BE2C (cell line): Measurements from ENCODE around the gene PRR15.

Experiments
- DNase-seq: peaks from one replicate; pipeline ENCODE4 v3.0.0-alpha.2; 2020
- H3K27me3 ChIP-seq: fragments of 250-450 bp; sonication (Bioruptor Pico); 2 replicates; pipeline ENCODE4 v1.5.1; 2020; ENCODE audit warnings: mild to moderate bottlenecking
- H3K36me3 ChIP-seq: fragments of 250-450 bp; sonication (Bioruptor Pico); 2 replicates; pipeline ENCODE4 v1.5.1; 2020; ENCODE audit warnings: mild to moderate bottlenecking
- H3K4me1 ChIP-seq: fragments of 250-450 bp; sonication (Bioruptor Pico); 2 replicates; pipeline ENCODE4 v1.5.1; 2020
- H3K4me3 ChIP-seq: 2 replicates; pipeline ENCODE4 v1.5.1; 2011; ENCODE audit warnings: low read depth, low read length
- H3K9me3 ChIP-seq: fragments of 250-450 bp; sonication (Bioruptor Pico); 2 replicates; pipeline ENCODE4 v1.5.1; 2020
- CTCF ChIP-seq: IDR thresholded peaks from 2 replicates; pipeline ENCODE4 v1.5.1; 2012; ENCODE audit warnings: mild to moderate bottlenecking, low read depth, low read length

PRR15 gene

GRCh38 chr7:29574659-29575058 is 11.0 kb downstream of the PRR15 start:
- no peak for DNase-seq
- Histone ChIP-seq H3K9me3 (no peaks in the 10 kb centered on the region), H3K4me1 (no peaks in the 10 kb centered on the region), H3K36me3 (no peaks in the 10 kb centered on the region), H3K4me3 (no peak overlapping the region), H3K27me3 (peaks cover 14% of the 10 kb centered on the region)
- TF ChIP-seq CTCF = no peak

- no peak for DNase-seq
- H3K27me3 ChIP-seq = no peaks in the 10 kb centered on the region
- H3K4me1 ChIP-seq = no peaks in the 10 kb centered on the region
- H3K36me3 ChIP-seq = no peaks in the 10 kb centered on the region
- no peak overlapping the region for H3K4me3 ChIP-seq
- no peak for TF ChIP-seq CTCF
- no peaks in the 10 kb centered on the region for H3K9me3 ChIP-seq
These were observed 23.7 kb downstream of the PRR15 start for GRCh38 chr7:29587195-29587808.

GRCh38 chr7:29588212-29588611 is 24.6 kb downstream of the PRR15 start:
- no peaks in the 10 kb centered on the region for H3K4me1 ChIP-seq
- no peaks in the 10 kb centered on the region for H3K27me3 ChIP-seq
- DNase-seq = no peak
- no peaks in the 10 kb centered on the region for H3K9me3 ChIP-seq
- TF ChIP-seq CTCF = no peak
- H3K4me3 ChIP-seq = no peak overlapping the region
- H3K36me3 ChIP-seq = no peaks in the 10 kb centered on the region

GRCh38 chr7:29588900-29589696 is 25.5 kb downstream of the PRR15 start:
- H3K4me3 ChIP-seq = no peak overlapping the region
- TF ChIP-seq CTCF = peak; percentile 94
- peak; percentile 32 for DNase-seq
- no peaks in the 10 kb centered on the region for H3K9me3 ChIP-seq
- no peaks in the 10 kb centered on the region for H3K27me3 ChIP-seq
- H3K4me1 ChIP-seq = no peaks in the 10 kb centered on the region
- no peaks in the 10 kb centered on the region for H3K36me3 ChIP-seq

- TF ChIP-seq CTCF = no peak
- Histone ChIP-seq H3K4me3 (no peak overlapping the region), H3K36me3 (no peaks in the 10 kb centered on the region), H3K27me3 (no peaks in the 10 kb centered on the region), H3K4me1 (no peaks in the 10 kb centered on the region), H3K9me3 (no peaks in the 10 kb centered on the region)
- DNase-seq = no peak
These were observed 29.2 kb downstream of the PRR15 start for GRCh38 chr7:29592866-29593265.

- Histone ChIP-seq H3K27me3 (no peaks in the 10 kb centered on the region), H3K9me3 (no peaks in the 10 kb centered on the region), H3K4me1 (no peaks in the 10 kb centered on the region), H3K36me3 (no peaks in the 10 kb centered on the region), H3K4me3 (no peak overlapping the region)
- no peak for DNase-seq
- no peak for TF ChIP-seq CTCF
These were observed 29.8 kb downstream of the PRR15 start for GRCh38 chr7:29593459-29593858.
